ENCODE measurements around the gene TFCP2L1.

TFCP2L1 gene

DNA sequence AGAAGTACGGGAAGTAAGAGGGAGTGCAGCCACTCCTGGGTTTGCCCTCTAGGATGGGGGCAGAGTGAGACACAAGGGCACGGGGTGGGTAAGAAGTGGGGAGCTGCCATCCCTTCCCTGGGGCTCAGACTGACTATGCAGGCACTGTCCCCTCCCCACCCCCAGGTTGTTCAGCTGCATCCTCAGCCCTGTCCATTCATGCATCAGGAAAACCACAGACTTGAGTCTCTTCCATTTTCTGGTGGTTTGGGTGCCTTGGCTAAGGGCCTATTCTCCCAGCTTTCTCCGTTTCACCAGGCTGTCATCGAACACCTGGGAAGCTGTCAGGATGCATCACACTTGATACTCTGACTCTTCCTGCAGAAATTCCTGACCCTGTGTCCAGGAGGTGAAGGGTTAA is 111.9 kb downstream of the TFCP2L1 start:
- DNase-seq (ENCODE audit: low read depth in 2 of 2): no peak

DNA sequence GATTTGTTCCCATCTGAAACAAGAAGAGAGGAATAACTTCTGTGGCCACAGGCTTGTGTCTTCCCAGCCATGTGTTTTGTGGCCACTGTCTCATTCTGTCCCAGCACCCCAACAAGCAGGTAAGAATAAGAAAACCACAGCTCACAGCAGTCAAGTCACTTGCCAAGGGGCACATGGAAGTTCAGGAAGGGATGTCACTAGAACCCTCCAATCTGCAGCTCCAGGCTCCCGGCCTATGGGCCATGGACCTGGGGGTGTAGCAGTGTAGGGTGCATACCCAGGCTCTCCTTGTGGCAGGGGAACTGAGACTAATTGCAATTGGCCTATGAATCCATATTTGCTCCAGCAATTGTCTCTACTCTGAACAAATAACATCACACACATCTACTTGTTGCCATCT is 112.5 kb downstream of the TFCP2L1 start:
- no peak for DNase-seq (ENCODE audit: low read depth in 2 of 2)

DNA sequence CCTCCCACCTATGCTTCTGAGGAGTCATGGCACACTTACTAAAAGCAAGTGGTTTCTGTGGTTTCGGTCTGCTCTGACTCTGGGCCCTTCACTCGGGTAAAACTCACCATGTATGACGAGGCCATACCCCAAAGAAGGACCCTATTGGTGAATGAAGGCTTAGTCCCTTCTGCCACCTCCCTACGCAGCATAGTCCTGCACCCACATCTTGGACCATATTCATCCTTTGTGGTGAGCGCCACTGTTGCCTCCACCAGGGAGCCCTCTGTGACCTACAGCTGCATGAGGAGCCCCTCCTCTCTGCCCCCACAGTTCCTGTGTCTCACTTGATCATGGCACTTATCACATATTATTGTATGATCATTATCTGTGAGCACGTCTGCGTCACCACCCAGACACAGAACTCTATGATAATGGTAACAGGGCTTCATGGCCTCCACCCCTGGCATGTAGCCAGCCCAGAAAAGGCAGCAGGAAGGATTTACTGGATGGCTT is 113.3 kb downstream of the TFCP2L1 start:
- no peak for DNase-seq (ENCODE audit: low read depth in 2 of 2)

DNA sequence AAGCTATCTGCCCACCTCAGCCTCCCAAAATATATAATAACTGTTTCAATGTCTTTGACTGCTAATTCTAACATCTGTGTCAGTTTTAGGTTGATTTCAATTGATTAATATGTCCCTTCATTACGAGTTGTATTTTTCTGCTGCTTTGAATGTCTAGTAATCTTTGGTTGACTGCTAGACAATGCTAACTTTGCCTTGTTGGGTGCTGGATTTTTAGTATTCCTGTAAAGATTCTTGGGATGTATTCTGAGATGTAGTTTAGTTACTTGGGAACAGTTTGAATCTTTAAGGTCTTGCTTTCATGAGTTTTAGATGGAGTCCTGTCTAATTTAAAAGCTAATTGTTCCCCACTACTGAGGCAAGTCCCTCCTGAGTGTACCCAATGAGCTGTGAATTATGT is 114.4 kb downstream of the TFCP2L1 start:
- DNase-seq (ENCODE audit: low read depth in 2 of 2): no peak

DNA sequence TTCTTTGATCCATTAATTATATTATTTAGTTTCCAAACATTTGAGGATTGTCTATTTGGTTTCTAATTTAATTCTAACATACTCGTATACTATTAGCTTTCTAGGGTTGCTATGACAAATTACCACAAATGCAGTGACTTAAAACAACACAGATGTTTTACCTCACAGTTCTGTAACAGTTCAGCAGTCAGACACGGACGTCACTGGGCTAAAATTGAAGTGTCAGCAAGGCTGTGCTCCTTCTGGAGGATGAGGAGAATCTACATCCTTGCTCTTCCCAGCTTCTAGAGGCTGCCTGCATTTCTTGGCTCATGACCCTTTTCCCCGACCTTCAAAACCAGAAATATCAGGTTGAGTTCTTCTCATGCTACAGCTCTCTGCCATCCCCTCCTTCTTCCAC is 117.6 kb downstream of the TFCP2L1 start:
- DNase-seq (ENCODE audit: low read depth in 2 of 2): no peak

Measured in stimulated activated CD8-positive, alpha-beta memory T cell treated with anti-CD3 and anti-CD28 coated beads, Interleukin-2, amount 100 ng/mL, for 1 hour (primary cell).